Stimulated activated CD8-positive, alpha-beta memory T cell treated with anti-CD3 and anti-CD28 coated beads, Interleukin-15, amount 100 ng/mL, for 24 hours (primary cell): ENCODE data around the gene DSCAM.
"Not testable (repeated sequence)": the region's sequence is repeated elsewhere in the genome, so short reads cannot be mapped to it uniquely, and the experiment has no call there.

ENCODE experiments used
- DNase-seq: peaks from one replicate; pipeline ENCODE4 v3.0.0-alpha.2; 2020; ENCODE audit warnings: low read depth

The DSCAM gene

GRCh38 chr21:40379881-40380810, 466.8 kb downstream of the DSCAM start:
- no peak for DNase-seq

GRCh38 chr21:40377135-40377534, 469.8 kb downstream of the DSCAM start:
- no peak for DNase-seq

GRCh38 chr21:40373761-40374160, 473.2 kb downstream of the DSCAM start:
- DNase-seq = no peak

GRCh38 chr21:40372506-40372905, 474.5 kb downstream of the DSCAM start:
- no peak for DNase-seq

GRCh38 chr21:40371329-40371728, 475.6 kb downstream of the DSCAM start:
- no peak for DNase-seq

GRCh38 chr21:40356644-40357043, 490.3 kb downstream of the DSCAM start:
- no peak for DNase-seq

- DNase-seq = no peak
Measured at GRCh38 chr21:40355076-40355475, 491.9 kb downstream of the DSCAM start.

GRCh38 chr21:40351006-40351405, 496.0 kb downstream of the DSCAM start:
- DNase-seq = no peak

GRCh38 chr21:40349591-40349990, 497.4 kb downstream of the DSCAM start:
- no peak for DNase-seq

- no peak for DNase-seq
Measured at GRCh38 chr21:40345711-40346321, 501.1 kb downstream of the DSCAM start.

GRCh38 chr21:40340357-40340756, 506.6 kb downstream of the DSCAM start:
- DNase-seq = no peak

GRCh38 chr21:40339050-40339449, 507.9 kb downstream of the DSCAM start:
- no peak for DNase-seq

- DNase-seq = no peak
Measured at GRCh38 chr21:40337981-40338380, 509.0 kb downstream of the DSCAM start.

- DNase-seq = no peak
Measured at GRCh38 chr21:40335704-40336103, 511.3 kb downstream of the DSCAM start.

GRCh38 chr21:40334159-40334558, 512.8 kb downstream of the DSCAM start:
- no peak for DNase-seq

- no peak for DNase-seq
Measured at GRCh38 chr21:40333731-40334130, 513.2 kb downstream of the DSCAM start.

- DNase-seq = no peak
Measured at GRCh38 chr21:40331804-40332203, 515.2 kb downstream of the DSCAM start.

- DNase-seq = no peak
Measured at GRCh38 chr21:40331172-40331571, 515.8 kb downstream of the DSCAM start.

GRCh38 chr21:40324389-40324788, 522.6 kb downstream of the DSCAM start:
- DNase-seq = no peak

- DNase-seq = not testable (repeated sequence)
Measured at GRCh38 chr21:40320718-40321117, 526.2 kb downstream of the DSCAM start.

GRCh38 chr21:40318371-40318770, 528.6 kb downstream of the DSCAM start:
- DNase-seq = no peak

GRCh38 chr21:40316104-40316503, 530.9 kb downstream of the DSCAM start:
- DNase-seq = no peak

GRCh38 chr21:40315626-40316025, 531.3 kb downstream of the DSCAM start:
- no peak for DNase-seq
